GM12892 (cell line): Measurements from ENCODE around the gene ASF1B.

Source experiments
- POLR2A ChIP-seq: IDR thresholded peaks from 2 replicates; pipeline ENCODE4 v1.6.1; 2011; ENCODE audit warnings: low read depth, low read length, control low read depth
- POLR2AphosphoS5 ChIP-seq: IDR thresholded peaks from 2 replicates; pipeline ENCODE4 v1.6.1; 2011; ENCODE audit warnings: low read depth, low read length, control low read depth
- TAF1 ChIP-seq: IDR thresholded peaks from 2 replicates; pipeline ENCODE4 v1.6.1; 2011; ENCODE audit warnings: low read depth, mild to moderate bottlenecking, control low read depth, low read length, borderline replicate concordance

GRCh38 chr19:14183741-14184350 is 47.5 kb upstream of the ASF1B start:
- TF ChIP-seq POLR2A (no peak), TAF1 (no peak), POLR2AphosphoS5 (no peak)
